Measurements from ENCODE around the gene SNX18. TPM values are rescaled to one million over a fixed set of nuclear protein-coding genes. Genes with fewer than 3 reads are reported as not detected.

The SNX18 gene
- total and polyA plus RNA-seq, 2 of the 8 experiments (the other 6 are each of a cell fraction or from before 2014, with no cell fraction given): 5.8 to 17.7 TPM

- TF ChIP-seq RBBP5 (IDR thresholded peaks at IDR 0.05; ENCODE audit: borderline replicate concordance, low read depth, low read length) (no peak), POLR2AphosphoS5 (IDR thresholded peaks at IDR 0.05; ENCODE audit: low read depth, low read length) (no peak), SP1 (IDR thresholded peaks at IDR 0.05; ENCODE audit: low read depth, low read length) (no peak), SIN3A (conservative IDR thresholded peaks at IDR 0.05 in 1 of 2, IDR thresholded peaks at IDR 0.05 in 1 of 2; ENCODE audit: low read depth in 1 of 2, low read length in 2 of 2) (no peak), RFX5 (IDR thresholded peaks at IDR 0.05; ENCODE audit: borderline replicate concordance, low read depth, low read length) (no peak), TEAD4 (IDR thresholded peaks at IDR 0.05; ENCODE audit: low read depth, low read length) (no peak)
These were observed 3.4 kb downstream of the SNX18 start (continued) for GRCh38 chr5:54520940-54521339.

All from H1 (cell line).